ENCODE data around the gene RALGAPB.
"Not testable (repeated sequence)": the region's sequence is repeated elsewhere in the genome, so short reads cannot be mapped to it uniquely, and the experiment has no call there.

The RALGAPB gene

DNA sequence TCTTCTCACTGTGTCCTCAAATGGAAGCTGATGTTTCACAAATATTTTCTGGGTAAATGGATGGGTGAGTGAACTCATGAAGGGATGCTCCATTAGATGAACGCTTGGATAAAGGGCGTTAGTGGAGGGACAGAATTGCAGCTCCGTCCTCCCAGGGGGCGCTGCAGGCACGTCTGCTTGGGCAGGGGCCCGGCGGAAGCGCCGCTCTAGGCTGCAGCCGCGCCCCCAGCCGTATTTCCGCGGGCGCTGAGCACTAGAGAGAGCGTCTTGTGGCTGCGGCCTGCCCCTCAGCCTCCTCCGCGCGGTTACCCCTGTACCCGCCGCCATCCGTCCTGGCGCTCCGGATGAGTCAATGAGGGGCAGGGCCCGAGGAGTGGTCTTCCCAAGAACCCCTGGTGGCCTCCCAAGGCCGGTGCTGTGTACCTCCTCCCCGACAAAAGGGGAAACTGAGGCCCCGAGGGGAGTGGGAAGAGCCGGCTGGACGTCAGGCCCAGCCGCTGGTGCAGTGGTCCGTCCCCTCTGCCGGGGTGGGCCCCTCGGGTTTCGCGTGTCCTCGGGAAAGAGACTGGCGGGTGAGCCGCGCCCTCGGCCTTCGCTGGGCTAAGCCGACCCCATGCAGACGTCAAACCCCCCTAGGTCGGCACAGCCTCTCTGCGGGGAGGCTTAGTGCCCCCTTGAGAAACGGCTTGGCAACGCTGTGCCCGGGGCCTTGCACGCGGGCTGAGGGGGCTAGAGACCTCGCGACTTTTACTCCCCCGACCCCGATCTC is 26.0 kb upstream of the RALGAPB start:
- peak; percentile 88 to 89 for DNase-seq (ENCODE audit: extremely low read depth in 1 of 2, low read depth in 1 of 2)

DNA sequence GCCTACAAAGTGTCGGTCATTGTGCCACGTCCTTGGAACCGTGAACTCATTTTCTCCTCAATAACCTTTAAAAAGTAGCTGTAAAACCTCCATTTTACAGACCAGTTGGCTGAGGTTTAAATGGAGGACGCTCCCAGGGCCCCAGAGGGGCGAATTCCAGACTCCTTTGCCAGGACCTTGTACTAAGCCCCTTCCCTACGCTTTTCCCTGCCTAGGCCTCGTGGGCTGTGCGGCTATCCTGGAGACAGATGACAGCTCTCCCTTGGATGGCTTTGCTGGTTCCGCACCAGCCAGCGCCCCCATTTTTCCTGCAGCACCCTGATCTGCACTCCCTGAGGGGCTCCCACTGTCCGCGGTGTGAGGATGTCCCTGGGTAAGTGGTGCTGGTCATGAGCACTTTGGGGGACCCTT is 25.4 kb upstream of the RALGAPB start:
- no peak for DNase-seq (ENCODE audit: extremely low read depth in 1 of 2, low read depth in 1 of 2)

DNA sequence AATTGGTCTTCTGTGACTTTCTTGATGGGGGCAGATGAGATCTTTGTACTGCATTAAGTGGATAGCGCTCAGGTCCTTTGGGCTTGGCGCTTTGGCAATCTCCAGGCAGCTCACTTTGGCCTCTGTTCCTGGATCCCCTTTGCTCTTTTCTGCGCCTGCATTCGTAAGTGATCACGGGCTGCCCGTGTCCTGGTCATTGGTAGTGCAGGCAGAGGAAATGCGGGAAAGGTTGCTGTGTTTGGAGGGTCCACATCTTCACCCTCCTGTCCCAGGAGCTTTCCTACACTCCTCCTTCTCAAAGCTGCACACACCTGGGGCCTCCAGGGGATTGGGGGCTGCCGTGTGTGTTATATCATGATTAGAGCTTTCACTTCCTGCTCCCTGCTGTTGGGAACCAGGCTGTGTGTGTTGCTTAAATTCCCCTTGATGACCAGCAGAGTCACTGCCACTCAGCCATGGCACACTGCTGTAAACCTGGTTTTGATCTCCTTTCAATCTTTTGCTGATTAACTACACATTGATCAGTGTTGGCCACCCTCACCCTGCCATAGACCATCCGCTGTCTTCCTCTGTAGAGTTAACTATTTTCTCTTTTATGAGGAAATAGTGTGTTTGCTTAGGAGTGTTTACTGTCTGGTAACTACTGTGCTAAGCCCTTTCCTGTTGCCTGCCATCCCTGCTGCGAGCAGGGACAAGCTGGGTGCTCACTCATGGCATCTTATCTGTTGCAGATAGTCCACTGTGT is 24.5 kb upstream of the RALGAPB start:
- no peak for DNase-seq (ENCODE audit: extremely low read depth in 1 of 2, low read depth in 1 of 2)

DNA sequence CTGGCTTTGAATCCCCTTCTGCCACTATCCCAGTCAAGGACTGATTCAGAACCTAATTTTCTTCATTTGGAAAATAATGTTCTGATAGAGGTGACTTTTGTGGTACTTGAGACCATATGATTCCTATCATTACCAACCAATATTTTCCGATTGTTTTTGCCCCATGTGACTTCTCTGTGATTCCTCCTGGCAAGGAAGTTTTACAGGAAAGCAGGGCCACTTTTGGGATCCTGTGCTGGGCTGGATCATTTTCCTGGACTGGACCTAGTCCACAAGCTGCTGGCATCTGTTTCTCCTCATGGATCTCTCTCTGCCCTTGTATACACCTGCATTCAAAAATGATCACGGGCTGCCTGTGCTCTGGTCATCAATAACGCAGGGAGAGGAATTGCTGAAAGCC is 23.6 kb upstream of the RALGAPB start:
- no peak for DNase-seq (ENCODE audit: extremely low read depth in 1 of 2, low read depth in 1 of 2)

DNA sequence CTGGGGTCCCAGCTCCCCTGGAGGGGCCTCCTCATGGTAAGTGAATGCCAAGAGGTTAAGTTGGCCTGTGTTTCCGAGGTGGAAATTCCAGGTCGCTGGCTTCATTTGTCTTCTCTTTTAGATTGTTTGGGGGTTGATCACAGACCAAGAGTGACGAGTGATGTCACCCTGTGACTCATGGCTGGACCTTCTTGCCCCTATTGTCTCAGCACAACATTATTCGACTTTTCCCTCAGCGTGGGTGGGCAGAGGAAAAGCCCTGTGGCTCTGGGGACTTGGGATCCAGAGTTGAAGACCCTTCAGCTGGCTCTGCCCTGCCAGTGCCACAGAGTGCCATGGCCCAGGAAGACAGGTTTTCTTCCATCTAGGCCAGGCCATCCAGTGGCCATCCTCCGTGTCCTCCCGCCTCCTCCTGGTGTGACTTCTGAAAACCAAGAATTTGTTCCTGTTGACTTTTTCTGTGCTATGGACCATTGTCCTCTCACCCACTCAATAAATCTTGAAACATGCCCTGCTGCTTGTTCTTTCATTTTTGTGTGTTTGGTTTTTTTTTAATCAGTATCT is 22.1 kb upstream of the RALGAPB start:
- DNase-seq (ENCODE audit: extremely low read depth in 1 of 2, low read depth in 1 of 2) = no peak

DNA sequence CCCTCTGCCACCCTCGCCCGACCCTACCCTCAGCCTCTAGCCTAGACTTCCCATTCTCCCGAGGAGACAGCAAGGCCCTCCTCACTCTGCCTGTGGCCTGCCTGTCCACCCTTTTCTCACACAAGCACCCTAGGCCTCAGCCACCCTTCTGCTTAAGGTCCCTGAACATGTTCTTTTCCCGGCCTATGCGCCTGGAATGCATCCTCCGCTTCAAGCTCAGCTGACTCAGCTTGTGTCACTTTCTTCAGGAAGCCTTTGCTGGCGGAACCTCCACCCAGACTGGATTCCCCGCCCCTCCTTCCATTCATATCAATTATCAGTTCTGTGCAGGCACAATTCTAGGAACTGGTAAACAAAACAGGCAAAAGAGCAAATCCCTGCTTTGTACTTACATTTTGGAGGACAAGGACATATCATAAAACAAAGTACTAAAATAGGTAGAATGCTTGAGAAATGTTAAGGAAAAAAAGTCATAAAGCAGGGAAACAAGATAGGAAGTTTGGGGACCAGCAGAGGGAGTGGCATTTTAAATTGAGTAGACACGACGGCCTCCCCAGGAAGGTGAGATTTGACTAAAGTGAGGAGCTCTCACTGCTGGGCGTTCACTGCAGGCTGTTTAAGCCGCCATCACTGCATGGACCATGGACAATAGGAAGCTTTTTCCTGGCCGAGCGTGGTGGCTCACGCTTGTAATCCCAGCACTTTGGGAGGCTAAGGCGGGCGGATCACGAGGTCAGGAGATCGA is 19.6 kb upstream of the RALGAPB start:
- DNase-seq (ENCODE audit: extremely low read depth in 1 of 2, low read depth in 1 of 2) = no peak

DNA sequence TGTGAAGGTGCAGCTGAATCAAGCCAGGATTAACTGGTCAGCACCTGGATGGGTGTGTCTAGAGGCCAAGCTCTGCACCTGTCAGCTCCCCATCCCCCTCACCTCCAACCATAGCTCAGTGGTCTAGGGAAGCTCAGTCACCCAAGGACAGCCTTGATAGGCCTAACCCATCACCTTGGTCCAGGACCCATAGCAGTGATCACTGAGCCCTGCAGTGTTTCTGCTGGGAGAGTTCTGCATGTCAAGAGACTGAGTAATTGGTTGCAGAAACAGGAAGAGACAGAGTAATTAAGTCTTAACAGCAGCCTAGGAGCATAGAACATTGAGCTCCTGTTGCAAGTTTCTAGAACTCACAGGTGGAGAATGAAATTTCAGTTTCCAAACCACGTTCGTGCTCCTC is 18.7 kb upstream of the RALGAPB start:
- no peak for DNase-seq (ENCODE audit: extremely low read depth in 1 of 2, low read depth in 1 of 2)

DNA sequence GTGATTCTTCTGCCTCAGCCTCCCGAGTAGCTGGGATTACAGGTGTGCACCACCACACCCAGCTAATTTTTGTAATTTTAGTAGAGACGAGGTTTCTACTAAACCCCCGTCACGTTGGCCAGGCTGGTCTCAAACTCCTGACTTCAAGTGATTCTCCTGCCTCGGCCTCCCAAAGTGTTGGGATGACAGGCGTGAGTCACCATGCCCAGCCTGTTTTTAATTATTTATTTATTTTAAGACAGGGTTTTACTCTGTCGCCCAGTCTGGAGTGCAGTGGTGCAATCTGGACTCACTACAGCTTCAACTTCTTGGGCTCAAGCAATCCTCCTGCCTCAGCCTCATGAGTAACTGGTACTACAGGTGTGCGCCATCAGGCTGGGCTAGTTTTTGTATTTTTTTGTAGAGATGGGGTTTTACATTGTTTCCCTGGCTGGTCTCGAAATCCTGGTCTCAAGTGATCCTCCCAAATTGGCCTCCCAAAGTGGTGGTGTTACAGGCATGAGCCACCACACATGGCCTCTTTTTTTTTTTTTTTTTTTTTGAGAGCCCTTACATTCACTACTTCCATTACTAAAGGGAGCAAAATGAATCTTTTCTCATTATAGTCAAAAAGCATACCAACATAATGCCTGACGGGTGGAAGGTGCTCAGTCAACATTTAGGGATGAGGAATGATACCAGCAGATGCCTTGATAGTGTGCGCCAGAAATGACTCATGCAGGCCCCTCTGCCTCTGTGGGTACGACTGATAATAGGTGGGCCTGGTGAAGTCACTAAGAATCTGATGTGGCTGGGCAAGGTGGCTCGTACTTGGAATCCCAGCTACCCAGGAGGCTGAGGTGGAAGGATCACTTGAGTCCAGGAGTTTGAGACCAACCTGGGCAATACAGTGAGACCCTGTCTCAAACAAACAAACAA is 17.8 kb upstream of the RALGAPB start:
- no peak for DNase-seq (ENCODE audit: extremely low read depth in 1 of 2, low read depth in 1 of 2)

DNA sequence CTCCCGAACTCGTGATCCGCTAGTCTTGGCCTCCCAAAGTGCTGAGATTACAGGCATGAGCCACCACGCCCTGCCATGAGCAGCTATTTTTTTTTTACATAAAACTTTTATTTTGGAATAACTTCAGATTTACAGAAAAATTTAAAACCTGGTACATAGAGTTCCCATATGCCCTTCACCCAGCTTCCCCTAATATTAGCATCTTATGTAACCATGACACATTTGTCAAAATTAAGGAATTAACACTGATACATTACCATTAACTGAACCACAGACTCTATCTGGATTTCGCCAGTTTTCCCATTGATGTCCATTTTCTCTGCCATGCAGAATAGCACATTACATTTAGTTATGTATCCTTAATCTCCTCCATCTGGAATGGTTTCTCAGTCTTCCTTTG is 14.3 kb upstream of the RALGAPB start:
- no peak for DNase-seq (ENCODE audit: extremely low read depth in 1 of 2, low read depth in 1 of 2)

DNA sequence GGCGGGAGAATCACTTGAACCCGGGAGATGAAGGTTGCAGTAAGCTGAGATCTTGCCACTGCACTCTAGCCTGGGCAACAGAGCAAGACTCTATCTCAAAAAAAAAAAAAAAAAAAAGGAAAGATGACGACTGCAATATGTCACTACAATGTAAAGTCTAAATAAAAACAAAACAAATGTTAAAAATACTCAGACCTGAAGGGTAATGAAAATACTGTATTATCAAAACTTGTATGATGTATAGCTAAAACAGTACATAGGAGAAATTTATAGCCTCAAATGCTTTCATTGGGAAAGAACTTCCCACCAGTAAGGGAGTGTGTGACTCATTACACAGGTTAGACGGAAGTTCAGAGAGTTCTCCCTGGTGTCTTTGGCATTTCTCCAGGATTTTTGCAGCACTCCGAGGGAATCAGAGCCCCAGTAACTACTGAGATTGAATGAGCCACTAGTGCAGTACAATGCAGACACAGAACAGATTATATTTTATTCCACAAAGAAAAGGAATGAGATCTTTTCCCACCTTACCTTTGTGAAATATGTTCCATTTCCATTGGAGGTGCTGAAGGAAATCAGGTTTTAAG is 12.5 kb upstream of the RALGAPB start:
- DNase-seq (ENCODE audit: extremely low read depth in 1 of 2, low read depth in 1 of 2) = no peak

DNA sequence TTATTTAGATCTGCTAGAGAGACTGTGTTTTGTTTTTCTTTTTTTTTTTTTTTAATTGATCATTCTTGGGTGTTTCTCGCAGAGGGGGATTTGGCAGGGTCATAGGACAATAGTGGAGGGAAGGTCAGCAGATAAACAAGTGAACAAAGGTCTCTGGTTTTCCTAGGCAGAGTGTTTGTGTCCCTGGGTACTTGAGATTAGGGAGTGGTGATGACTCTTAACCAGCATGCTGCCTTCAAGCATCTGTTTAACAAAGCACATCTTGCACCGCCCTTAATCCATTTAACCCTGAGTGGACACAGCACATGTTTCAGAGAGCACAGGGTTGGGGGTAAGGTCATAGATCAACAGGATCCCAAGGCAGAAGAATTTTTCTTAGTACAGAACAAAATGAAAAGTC is 12.0 kb upstream of the RALGAPB start:
- not testable (repeated sequence) for DNase-seq (ENCODE audit: extremely low read depth in 1 of 2, low read depth in 1 of 2)

DNA sequence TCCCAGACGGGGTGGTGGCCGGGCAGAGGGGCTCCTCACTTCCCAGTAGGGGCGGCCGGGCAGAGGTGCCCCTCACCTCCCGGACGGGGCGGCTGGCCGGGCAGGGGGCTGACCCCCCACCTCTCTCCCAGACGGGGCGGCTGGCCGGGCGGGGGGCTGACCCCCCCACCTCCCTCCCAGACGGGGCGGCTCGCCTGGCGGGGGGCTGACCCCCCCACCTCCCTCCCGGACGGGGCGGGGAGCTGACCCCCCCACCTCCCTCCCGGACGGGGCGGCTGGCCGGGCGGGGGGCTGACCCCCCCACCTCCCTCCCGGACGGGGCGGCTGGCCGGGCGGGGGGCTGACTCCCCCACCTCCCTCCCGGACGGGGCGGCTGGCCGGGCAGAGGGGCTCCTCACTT is 11.5 kb upstream of the RALGAPB start:
- not testable (repeated sequence) for DNase-seq (ENCODE audit: extremely low read depth in 1 of 2, low read depth in 1 of 2)

DNA sequence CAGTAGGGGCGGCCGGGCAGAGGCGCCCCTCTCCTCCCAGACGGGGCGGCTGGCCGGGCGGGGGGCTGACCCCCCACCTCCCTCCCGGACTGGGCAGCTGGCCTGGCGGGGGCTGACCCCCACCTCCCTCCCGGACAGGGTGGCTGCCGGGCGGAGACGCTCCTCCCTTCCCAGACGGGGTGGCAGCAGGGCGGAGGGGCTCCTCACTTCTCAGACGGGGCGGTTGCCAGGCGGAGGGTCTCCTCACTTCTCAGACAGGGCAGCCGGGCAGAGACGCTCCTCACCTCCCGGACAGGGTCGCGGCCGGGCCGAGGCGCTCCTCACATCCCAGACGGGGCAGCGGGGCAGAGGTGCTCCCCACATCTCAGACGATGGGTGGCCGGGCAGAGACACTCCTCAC is 11.1 kb upstream of the RALGAPB start:
- DNase-seq (ENCODE audit: extremely low read depth in 1 of 2, low read depth in 1 of 2) = not testable (repeated sequence)

DNA sequence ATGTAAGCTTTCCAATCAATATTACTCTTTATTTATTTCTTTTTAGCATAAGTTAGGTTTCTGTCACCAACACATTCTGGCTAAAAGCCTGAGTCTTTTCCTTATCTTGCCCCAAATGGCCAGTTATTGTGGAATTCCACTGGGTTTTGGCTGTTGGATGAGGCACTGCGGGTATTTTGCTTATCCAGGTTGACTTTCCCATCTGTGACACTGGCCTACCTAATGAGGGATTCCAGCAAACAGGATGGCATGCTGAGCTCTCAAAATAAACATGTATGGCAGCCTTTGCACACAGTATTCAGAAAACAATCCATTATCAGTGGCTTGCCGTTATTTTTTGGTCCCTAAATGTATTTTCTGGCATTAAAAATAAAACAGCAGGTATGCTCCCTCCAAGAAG is 6.5 kb upstream of the RALGAPB start:
- no peak for DNase-seq (ENCODE audit: extremely low read depth in 1 of 2, low read depth in 1 of 2)

DNA sequence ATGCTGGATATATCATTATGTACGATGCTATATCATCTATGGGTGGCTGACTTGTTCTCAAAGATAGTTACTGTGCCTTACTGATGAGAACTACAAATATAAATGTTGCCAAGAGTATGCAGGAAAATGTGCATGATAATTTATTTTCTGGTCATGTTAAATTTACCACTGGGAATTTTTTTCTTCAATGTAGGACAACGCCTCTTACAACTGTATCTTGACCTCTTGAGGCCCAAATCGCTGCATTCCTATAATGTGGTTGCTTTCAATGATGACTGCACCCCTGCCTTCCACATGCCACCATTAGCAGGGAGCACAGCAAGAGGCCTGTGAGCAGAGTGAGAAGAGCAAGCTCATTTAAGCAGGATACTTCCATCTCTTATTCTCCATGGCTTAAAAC is 5.7 kb upstream of the RALGAPB start:
- DNase-seq (ENCODE audit: extremely low read depth in 1 of 2, low read depth in 1 of 2) = no peak

DNA sequence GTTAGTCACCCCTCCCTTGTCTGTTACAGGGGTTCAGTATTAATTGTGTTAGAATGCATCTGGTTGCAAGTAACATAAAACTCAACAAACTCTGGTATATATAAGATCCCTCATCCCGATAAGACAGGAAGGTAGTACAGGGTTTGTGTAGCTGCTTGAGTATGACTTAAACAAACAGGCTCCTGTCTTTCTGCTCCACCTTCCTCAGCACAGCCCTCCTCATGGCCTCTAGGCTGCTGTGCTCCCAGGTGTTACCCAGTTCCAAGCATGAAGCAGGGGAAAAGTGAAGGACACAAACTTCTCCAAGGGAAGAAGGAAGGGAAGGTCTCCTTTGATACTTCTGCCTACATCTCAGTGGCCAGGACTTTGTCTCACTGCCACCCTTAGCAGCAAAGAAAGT is 1.4 kb upstream of the RALGAPB start:
- DNase-seq (ENCODE audit: extremely low read depth in 1 of 2, low read depth in 1 of 2) = no peak

DNA sequence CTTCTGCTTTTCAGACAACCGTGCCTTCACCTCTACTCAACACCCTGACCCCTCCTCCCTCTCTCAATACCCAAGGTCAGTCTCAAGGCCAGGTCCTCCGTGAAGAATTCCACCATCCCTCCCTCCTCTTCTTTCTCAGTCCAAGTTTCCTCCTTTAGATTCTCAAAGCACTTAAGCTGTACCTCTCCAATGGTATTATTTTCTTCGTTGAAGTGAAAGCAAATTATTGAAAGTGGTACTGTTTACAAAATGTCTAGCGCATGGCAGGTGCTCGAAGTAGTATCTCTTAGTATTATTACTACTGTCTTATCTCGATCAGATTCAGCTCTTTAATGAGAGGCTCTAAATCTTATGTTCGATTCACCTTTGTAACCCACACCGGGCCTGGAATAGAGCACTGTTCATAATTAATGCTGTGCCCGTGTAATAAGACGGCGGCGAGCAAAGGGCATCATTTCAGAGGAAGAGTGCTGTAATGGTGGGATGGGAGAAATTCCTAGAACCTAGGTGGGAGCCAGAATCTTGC is 593 bp upstream of the RALGAPB start:
- DNase-seq (ENCODE audit: extremely low read depth in 1 of 2, low read depth in 1 of 2) = no peak

DNA sequence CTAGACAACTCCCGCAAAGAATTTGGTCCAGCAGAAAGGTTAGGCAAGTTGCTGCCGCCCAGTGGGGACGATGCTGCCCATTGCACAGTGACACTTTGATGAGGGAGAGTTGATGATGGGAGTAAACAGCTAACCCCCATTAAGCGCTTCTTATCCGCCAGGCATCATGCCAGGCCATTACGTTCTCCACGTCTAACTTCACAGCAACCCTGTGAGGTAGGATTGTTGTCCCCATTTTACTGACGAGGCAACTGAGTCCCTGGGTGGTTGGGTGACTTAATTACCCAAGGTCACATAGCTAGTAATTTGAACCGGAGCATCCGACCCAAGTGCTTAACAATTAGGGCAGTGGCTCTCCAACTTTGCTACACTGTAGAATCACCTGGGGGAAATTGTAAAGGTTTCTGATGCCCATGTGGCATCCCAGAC is 738 bp downstream of the RALGAPB start:
- no peak for DNase-seq (ENCODE audit: extremely low read depth in 1 of 2, low read depth in 1 of 2)

DNA sequence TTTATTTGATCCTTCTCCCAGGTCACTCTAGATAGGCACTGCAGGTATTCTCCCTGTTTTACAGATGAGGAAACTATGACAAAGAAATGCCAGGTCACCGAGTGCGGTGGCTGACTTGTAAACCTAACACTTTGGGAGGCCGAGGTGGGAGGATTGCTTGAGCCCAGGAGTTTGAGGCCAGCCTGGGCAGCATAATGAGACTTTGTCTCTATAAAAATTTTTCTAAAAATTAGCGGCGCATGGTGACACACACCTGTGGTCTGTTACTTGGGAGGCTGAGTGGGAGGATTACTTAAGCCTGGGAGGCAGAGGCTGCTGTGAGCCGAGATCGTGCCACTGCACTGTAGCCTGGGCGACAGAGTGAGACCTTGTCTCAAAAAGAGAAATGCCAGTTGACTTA is 5.1 kb downstream of the RALGAPB start:
- no peak for DNase-seq (ENCODE audit: extremely low read depth in 1 of 2, low read depth in 1 of 2)

DNA sequence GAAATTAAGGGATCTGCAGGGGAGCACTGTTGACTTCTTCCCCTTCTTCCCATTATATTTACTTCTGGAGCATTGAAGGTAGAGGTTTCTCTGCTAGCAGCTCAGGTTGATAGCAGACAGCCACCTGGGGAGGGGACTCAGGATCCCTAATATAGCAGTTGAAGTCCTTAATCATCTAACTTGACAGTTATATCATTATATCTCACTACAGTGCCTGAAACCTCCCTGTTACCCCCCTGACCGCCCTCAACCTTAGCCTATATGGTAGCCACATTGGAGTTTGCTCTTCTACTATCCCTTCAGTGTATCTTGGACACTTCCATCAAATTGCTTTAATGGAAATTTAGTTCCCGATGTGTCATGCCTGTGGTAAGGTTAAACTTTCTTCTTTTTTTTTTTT is 7.0 kb downstream of the RALGAPB start:
- DNase-seq (ENCODE audit: extremely low read depth in 1 of 2, low read depth in 1 of 2) = no peak

All from stimulated activated CD8-positive, alpha-beta memory T cell treated with anti-CD3 and anti-CD28 coated beads, Interleukin-7, amount 100 ng/mL, for 48 hours (primary cell).